ENCODE data around the gene AHDC1.
A peak's percentile ranks its signal among the peaks of the same experiment; 100 is the strongest.
"Not testable (repeated sequence)": the region's sequence is repeated elsewhere in the genome, so short reads cannot be mapped to it uniquely, and the experiment has no call there.

AHDC1 gene

GRCh38 chr1:27507960-27508665 lies 95.8 kb downstream of the AHDC1 start:
- DNase-seq, result no peak

- DNase-seq, result no peak
Measured at GRCh38 chr1:27506703-27507102, 97.2 kb downstream of the AHDC1 start.

- DNase-seq, result no peak
Measured at GRCh38 chr1:27505420-27505680, 98.6 kb downstream of the AHDC1 start.

GRCh38 chr1:27504588-27505419 lies 99.1 kb downstream of the AHDC1 start:
- DNase-seq, result no peak

- no peak for DNase-seq
Measured at GRCh38 chr1:27503844-27504587, 99.9 kb downstream of the AHDC1 start.

- DNase-seq, result no peak
Measured at GRCh38 chr1:27503033-27503432, 100.9 kb downstream of the AHDC1 start.

- not testable (repeated sequence) for DNase-seq
Measured at GRCh38 chr1:27501159-27501558, 102.8 kb downstream of the AHDC1 start.

- DNase-seq, result no peak
Measured at GRCh38 chr1:27499142-27499541, 104.8 kb downstream of the AHDC1 start.

GRCh38 chr1:27496604-27497155 lies 107.3 kb downstream of the AHDC1 start:
- no peak for DNase-seq

- no peak for DNase-seq
Measured at GRCh38 chr1:27492796-27493195, 111.1 kb downstream of the AHDC1 start.

GRCh38 chr1:27491748-27492700 lies 111.9 kb downstream of the AHDC1 start:
- DNase-seq, result no peak

GRCh38 chr1:27489973-27490741 lies 113.8 kb downstream of the AHDC1 start, which contains the start of gene WASF2:
Gene WASF2 (minus strand): TSS chr1:27490167. CDS start chr1:27428890, 61,277 bp downstream.
- peak; percentile 96 to 98 for DNase-seq

- no peak for DNase-seq
Measured at GRCh38 chr1:27489501-27489972, 114.4 kb downstream of the AHDC1 start.

GRCh38 chr1:27487966-27488884 lies 115.7 kb downstream of the AHDC1 start:
- peak in 1 of 2 donors; percentile 34 for DNase-seq

GRCh38 chr1:27485363-27485762 lies 118.6 kb downstream of the AHDC1 start:
- DNase-seq, result no peak
